ENCODE results near the gene IMPDH1.

DNA sequence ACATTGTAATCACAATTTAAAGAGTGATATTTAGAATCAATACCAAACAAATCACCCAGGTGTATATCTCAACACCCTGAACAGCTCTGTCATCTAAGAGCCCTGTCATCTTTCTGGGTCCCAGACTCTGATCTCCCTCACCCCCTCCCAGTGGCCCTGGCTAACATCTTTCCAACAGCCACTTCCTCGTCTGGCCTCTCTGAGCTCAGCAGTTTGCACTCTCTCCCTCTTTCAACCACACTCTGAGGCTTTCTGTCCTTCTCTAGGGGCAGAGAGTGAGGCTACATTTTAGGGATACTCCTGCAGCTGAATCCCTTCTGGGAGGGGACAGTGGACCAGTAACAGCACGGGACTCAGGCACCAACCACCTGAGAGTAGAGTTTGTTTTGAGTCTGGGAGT lies 31.1 kb downstream of the IMPDH1 start:
- TF ChIP-seq, protein P1, sequence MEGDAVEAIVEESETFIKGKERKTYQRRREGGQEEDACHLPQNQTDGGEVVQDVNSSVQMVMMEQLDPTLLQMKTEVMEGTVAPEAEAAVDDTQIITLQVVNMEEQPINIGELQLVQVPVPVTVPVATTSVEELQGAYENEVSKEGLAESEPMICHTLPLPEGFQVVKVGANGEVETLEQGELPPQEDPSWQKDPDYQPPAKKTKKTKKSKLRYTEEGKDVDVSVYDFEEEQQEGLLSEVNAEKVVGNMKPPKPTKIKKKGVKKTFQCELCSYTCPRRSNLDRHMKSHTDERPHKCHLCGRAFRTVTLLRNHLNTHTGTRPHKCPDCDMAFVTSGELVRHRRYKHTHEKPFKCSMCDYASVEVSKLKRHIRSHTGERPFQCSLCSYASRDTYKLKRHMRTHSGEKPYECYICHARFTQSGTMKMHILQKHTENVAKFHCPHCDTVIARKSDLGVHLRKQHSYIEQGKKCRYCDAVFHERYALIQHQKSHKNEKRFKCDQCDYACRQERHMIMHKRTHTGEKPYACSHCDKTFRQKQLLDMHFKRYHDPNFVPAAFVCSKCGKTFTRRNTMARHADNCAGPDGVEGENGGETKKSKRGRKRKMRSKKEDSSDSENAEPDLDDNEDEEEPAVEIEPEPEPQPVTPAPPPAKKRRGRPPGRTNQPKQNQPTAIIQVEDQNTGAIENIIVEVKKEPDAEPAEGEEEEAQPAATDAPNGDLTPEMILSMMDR (IDR thresholded peaks at IDR 0.05) = no peak
- no peak for TF ChIP-seq POLR2AphosphoS5 (IDR thresholded peaks at IDR 0.05)
